8988T (cell line): ENCODE results near the gene LGMN.
"Not testable (repeated sequence)": the region's sequence is repeated elsewhere in the genome, so short reads cannot be mapped to it uniquely, and the experiment has no call there.

ENCODE experiments used
- DNase-seq: peaks from one replicate; pipeline ENCODE4 v3.0.0; 2011

Gene LGMN

DNA sequence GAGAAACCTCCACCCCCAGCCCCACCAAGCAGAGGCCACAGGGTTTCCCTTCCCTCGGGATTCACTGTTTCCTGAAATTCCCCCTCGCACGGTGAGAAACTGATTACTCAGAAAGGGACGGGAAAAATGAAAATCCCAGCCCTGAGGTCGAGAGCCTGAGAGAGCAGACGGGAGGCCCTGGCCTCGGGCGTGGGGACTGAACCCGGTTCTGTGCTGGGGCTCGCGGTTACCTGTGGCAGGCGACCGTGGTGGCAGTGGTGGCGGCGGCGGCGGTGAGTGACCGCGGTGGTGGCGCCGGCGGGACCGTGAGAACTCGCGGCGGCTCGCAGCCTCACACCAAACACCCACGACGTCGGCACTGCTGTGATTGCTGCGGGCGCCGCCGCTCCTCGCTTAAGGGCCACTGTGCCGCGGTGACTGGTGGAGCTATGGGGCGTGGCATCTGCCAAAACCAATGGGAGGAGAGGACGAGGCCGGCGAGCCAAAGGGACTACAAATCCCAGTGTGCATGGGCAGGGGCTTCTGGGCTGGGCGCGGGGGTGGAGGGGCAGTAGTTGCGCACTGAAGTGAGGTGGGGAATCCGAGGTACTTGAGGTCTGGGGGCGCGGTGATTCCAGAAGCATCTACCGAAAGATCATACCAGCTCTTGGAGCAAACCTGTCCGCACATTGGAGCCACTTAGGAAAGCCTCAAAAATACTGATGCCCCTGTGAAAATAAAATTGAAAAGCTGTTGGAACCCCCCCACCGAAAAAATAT, at the start of gene LGMN:
Gene LGMN (minus strand): TSS at position 369 of the 758 bp plus-strand sequence. CDS start 15,841 bp downstream, outside the sequence.
- peak; percentile 86 for DNase-seq

DNA sequence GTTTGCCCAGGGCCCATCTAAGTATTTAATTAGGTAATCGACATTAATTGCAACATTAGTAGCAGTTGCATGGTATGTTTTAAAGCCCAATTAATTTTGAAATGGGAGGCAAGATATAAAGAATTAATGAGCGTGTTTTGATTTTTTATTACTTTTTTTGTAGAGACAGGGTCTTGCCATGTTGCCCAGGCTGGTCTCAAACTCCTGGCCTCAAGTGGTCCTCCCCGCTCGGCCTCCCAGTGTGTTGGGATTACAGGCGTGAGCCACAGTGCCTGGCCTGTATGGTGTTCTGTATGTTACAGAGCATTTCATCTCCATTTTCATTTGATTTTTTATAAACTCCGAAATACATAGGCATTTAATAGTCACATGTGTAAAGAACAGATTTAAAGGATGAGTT, 46.5 kb upstream of the LGMN start:
- DNase-seq: no peak

DNA sequence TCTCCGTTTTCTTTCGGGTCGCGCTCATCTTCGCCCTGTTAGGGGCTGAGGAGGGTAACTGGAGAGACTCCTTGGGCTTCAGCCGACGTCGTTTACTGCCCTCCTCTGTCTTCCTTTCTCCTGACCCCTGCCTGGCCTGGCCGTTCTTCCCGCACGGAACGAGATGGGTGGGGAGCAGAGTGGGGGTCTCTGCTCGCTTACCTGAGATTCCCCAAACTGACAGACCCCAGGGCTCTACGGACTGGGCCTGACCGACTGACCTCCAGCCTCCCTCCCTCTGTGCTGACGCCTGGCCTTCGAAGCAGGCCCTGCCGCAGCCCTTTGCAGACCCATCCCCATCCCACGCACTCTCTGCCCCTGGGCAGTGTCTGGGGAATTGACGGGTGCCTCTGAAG, 46.1 kb upstream of the LGMN start:
- DNase-seq: no peak

DNA sequence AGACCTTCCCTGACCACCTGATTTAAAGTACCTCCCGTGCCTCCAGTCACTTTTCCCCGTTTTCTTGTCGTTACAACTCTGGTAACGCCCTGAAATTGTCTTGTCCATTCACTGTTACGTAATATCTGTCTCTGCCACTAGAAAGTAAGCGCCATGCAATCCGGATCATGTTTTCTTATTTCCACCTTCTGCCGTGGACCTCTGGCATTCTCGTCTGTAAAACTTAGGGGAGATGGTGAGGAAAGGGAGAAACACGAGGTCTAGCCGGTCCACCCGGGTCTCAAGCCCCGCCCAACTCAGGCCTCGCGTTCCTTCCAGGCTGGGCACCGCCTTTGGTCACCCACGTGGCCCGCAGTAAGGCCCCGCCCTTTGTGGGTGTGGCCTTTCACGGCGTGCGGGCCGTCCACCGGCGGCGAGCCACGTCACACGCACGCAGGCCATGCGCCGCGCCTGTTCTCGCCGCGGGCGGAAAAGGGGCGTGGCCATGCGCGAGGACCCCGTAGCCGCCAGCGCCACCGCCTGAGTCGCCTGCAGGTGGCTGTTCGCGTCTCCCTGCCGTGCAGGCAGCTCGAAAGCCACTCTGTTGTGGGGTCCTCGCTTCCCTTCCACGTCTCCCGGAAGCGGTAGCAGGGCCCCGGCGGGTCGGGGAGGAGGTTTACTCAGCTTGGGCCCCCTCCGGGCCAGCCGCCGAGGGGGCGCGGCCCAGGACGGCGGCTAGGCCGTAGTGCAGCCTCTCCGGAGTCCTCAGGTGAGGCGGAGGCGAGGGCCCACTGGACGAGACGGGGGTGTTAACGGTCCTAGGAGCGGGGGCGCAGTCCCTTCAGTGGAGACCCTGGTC, 45.5 kb upstream of the LGMN start, which contains the start of gene GOLGA5:
Gene GOLGA5 (plus strand): TSS at position 597 of the 838 bp plus-strand sequence. CDS start 3,133 bp downstream, outside the sequence.
- peak; percentile 58 for DNase-seq

DNA sequence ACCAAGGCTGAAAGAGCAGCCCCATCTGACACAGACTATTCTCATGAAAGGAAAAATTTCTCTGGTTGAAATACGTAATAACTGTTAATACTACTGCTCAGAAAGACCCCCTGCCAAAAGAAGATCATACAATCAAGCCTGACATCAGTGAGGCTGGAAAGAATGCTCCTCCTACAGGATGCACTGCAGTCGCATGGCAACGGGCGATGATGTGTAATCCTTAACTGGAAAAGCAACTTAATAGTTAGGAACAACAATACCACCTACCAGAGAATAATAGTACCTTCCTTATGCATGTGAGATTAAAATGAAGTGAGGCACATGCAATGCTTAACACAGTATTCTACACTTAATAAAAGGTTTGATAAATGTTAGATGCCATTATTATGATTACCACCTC, 44.5 kb upstream of the LGMN start:
- no peak for DNase-seq

DNA sequence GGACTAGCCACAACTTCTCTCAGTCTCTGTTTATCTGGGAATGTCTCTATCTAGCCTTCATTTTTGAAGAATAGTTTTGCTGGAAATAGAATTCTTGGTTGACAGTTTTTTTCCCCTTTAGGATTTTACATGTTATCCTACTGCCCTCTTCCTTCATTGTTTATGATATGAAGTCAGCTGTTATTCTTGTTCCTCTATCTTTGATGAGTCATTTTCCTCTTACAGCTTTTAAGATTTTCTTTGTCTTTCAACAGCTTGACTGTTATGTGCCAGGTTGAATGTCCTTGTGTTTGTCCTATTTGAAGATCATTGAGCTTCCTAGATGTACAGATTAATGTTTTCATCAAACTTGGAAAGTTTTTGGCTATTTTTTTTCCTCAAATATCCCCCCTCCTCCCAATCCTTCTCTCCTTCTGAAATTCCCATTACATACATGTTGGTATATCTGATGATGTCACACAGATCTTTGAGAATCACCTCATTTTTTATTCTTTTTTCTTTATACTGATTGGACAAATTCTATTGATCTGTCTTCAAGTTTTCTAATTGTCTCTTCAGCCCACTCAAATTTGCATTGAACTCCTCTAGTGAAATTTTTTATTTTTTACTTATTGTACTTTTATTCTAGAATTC, 41.1 kb upstream of the LGMN start:
- no peak for DNase-seq

DNA sequence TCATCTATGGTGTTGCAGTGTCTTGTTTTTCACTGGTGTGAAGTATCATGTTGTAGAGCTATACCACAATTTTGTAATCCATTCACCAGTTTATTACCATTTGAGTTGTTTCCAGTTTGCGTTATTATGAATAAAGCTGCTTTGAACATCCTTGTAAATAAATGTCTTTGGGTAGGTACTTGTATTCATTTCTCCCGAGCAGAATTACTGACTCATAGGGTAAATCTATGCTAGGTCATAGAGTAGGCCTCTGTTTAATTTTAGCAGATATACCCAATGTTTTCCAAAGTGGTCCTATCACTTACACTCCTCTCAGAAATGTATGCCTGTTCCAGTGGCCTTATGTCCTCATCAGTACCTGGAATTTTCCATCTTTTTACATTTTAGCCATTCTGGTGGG, 39.1 kb upstream of the LGMN start:
- no peak for DNase-seq

DNA sequence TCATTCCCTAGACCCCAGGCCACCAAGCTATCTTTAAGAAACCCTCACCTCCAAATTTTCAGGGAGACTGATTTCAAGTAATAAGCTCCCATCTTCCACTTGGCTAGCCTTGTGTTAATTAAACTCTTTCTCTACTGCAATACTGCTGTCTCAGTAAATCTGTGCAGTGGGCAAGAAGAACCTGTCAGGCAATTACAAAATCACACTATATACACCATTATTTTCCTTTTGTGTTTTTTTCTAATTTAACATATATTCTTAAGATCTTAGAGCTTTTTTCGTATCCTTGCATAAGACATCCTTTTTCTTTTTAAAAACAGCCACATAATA, 38.0 kb upstream of the LGMN start:
- no peak for DNase-seq

DNA sequence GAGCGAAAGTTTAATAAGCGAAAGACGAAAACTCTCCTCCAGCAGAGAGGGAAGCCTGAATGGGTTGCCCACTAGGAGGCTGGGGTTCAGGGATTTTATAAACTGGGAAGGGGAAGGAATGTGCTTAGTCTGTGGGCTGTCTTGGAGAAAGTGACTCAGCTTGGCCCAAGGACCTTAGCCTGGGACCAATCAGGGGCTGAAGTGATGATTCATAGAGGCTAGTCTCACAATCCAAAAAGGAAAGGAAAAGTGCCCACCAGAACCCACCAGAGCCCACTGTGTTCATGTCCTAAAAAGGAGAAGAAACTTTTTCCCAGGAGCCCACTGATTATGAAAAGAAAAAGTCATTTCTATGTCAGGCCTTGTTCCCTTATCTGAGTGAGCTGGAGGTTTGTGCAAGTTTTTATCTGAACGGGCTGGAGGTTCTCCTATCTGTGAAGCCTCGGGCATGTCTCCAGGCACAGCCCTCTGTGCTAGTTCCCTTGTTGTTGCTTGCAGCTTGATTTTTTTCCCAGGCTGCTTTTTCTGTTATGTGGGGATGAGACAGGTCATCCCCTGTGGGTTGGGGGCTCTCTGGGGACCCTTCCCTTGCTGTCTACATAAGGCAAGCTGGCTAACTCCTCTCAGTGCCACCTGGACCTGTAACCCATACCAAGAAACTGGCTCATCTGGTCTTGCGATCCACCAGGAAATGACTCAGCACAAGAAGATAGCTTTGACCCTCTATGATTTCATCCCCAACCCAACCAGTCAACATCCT, 37.4 kb upstream of the LGMN start:
- DNase-seq: peak; percentile 11

DNA sequence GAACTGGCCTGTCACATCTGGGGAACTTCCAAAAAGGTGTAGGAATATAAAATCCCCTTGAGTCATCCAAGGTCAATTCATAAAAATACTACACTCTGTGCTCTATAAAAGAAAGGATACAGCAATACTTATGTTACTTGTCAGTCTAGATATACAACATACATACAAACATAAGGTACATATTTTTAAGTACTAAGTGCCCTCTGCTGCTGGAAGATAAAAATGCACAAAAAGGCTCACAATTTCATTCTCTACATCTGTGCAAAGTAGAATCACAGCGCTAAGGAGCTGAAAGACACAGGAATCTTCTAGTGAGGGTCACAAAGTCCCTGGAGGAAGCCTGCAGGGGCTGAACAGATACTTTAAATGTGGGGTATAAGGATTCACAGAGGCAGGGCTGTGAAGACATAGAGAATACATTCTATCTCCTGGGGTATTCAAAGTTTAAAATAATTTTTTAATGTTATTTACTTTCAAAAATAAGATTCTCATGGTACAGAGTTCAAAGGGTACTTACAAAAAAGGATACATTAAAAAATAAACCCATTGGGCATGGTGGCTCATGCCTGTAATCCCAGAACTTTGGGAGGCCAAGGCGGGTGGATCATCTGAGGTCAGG, 35.5 kb upstream of the LGMN start:
- DNase-seq: peak; percentile 28

DNA sequence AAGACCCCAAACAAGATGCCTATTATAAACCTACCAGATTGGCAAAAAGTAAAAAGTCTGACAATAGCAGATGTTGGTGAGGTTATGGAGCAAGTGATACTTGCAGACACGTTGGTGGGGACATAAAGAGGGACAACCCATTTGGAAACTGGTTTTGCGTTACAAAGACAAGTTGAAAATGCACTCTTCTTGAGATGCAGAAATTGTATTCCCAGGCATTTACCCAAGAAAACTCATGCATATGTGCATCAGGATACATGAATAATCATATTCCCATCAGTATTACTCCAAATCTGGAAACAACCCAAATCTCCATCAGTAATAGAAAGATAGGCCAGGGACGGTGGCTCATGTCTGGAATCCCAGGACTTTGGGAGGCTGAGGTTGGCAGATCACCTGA, 32.9 kb upstream of the LGMN start:
- DNase-seq: no peak

DNA sequence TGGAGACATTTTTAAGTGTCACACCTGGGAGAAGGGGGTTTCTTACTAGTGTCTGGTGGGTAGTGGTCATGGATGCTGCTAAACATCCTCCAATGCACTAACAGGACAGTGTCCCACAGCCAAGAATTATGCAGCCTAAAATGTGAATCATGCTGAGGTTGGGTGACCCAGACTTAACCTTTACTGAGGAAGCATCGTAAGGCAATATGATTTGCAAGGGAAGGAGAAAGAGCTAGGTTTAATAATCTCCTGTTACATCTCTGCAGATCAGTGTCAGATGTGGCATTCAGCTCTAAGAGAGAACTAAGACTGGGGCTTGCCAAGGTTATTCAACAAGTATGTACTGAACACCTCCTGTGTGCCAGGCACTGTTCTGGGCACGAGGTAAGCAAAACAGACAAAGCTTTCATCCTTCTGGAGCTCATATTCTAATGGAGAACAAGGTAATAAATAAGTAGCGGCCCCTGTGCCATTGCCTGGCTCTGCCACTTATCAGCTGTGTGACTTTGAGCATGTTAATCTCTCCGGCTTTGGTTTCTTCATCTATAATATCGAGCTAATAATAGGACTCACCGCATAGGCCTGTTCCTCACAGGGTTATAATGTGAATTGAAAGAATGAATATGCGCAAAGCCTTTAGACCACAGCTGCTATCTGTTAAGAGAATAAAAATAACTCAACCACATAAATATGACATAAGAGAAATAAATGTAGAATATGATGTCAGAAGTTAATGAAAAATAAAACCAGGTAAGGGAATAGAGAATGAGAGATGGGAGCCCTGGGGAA, 32.2 kb upstream of the LGMN start:
- no peak for DNase-seq

DNA sequence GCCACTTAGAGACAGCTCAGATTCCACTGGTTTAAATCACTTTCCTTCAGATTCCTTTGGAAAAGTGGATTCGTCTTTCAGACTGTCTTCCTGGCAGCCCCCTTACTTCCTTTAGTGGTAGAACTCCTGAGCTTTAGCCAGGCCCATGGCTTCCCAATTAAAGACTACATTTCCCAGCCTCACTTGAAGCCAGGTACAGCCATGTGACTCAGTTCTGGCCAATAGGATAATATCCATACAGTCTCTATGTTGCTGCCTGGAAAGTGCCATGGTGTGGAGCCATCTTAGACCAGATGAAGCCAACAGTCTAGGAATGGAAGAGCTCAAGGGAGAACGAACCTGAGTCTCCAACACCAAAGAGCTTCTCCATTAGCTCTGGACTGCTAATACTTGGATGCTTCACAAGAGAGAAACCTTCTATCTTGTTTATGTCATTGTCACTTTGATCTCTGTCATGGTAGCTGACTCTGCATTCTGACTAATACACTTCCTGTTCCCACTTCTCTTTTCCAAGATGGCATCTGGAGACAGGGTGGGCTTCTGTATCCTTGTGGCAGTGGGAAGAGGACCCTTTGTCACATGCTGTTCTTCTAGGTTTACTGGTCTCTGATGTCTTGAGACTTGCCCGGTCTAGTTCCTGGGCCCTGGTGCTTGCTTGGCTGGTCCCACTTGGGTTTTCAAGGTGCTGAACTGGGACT, 30.6 kb upstream of the LGMN start:
- DNase-seq: not testable (repeated sequence)

DNA sequence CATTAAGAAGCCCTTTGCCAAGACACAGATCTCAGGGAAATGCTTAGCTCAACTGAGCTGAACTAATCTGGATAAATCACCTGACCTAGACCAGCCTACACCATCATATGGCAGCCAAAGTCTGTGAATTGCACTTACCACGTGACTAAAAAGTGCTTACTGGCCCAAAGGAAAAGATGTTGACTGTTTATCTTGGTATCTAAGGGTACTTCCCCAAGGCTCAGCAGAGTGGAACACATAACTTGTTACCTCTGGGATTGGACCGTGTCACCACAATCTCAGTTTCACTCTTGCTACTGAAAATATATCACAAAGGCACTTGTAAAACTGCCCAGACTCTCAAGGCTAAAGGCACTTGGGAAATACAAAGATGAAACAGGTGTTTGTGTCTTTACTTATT, 26.9 kb upstream of the LGMN start:
- not testable (repeated sequence) for DNase-seq

DNA sequence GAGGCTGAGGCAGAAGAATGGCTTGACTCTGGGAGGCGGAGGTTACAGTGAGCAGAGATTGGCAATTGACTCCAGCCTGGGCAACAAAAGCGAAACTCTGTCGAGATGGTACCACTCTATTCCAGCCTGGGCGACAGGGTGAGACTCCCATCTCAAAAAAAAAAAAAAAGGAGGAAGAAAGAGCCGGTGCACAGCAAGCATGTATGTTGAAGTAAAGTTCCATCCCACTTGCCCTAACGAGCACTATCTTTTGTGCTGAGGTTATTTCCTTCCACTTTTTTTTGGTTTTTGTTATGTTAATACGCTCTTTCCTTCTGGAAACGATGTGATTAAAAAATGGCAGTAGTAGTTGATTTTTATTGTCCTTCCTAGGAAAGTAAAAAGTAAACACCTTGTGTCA, 26.1 kb upstream of the LGMN start:
- DNase-seq: no peak

DNA sequence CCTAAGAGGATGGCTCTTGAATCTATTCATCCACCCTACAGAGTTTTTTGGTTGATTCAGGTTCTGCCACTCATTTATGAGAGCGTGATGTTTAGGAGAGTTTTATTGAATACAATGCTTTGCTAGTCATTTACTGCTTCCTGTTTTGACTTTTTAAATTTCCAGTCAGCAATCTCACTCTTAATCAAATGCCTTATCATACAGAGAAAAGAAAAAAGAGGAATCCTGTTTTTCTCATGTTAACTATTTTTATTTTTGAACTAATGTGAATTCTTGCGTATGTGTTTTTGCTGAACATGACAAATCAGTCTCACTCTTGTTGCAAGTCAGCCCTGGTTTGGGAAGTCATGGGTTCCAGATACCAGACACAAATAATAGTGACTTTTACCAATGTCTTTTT, 22.1 kb upstream of the LGMN start:
- no peak for DNase-seq

DNA sequence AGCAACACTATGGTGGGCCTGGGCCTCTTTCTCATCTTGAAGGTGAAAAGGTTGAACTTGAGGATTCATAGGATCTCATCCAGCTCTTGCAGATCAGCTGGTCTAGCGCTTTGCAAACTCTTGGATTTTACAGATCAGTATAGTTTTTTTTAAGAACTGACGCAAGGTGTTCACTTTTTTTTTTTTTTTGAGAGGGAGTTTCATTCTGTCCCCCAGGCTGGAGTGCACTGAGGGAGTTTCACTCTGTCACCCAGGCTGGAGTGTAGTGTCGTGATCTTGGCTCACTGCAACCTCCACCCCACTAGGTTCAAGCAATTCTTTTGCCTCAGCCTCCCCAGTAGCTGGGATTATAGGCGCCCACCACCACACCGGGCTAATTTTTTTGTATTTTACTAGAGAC, 20.4 kb upstream of the LGMN start:
- no peak for DNase-seq

DNA sequence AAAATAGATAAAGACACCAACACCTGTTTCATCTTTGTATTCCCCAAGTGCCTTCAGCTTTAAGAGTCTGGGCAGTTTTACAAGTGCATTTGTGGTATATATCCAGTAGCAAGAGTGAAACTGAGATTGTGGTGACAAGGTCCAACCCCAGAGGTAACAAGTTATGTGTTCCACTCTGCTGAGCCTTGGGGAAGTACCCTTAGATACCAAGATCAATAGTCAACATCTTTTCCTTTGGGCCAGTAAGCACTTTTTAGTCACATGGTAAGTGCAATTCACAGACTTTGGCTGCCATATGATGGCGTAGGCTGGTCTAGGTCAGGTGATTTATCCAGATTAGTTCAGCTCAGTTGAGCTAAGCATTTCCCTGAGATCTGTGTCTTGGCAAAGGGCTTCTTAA, 19.8 kb upstream of the LGMN start:
- not testable (repeated sequence) for DNase-seq

DNA sequence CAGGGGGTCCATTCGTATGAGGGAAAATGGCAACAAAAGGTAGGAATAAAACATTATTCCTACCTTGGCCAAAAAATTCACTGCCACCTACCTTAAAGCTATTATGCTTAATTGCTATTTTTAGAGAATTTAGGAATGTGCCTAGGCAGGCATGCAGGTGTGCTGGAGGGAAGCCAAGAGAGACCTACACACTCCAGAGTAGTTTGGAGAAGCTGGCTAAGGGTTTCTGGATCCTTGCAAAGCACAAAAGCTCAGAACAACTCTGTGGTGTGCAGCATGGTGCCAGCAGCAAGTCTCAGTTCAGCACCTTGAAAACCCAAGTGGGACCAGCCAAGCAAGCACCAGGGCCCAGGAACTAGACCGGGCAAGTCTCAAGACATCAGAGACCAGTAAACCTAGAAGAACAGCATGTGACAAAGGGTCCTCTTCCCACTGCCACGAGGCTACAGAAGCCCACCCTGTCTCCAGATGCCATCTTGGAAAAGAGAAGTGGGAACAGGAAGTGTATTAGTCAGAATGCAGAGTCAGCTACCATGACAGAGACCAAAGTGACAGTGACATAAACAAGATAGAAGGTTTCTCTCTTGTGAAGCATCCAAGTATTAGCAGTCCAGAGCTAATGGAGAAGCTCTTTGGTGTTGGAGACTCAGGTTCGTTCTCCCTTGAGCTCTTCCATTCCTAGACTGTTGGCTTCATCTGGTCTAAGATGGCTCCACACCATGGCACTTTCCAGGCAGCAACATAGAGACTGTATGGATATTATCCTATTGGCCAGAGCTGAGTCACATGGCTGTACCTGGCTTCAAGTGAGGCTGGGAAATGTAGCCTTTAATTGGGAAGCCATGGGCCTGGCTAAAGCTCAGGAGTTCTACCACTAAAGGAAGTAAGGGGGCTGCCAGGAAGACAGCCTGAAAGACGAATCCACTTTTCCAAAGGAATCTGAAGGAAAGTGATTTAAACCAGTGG, 15.5 kb upstream of the LGMN start:
- not testable (repeated sequence) for DNase-seq

DNA sequence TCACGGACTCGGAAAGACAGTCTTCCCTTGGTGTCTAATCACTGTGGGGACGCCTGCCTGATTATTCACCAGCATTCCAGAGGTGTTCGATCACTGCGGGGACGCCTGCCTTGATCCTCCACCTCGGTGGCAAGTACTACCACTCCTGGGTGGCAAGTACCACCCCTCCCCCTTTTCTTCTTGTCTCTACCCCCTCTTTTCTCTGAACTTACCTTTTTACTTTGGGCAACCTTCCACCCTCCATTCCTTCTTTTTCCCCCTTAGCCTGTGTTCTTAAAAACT, 12.0 kb upstream of the LGMN start:
- no peak for DNase-seq
